Loucy (cell line): ENCODE measurements around the gene MOV10L1.

ENCODE experiments used
- CTCF ChIP-seq: fragments of 200-600 bp; sonication (generic); conservative IDR thresholded peaks from 2 replicates; pipeline ENCODE4 v1.5.1; 2014; ENCODE audit warnings: mild to moderate bottlenecking, antibody characterized with exemption, low read length
- EZH2phosphoT487 ChIP-seq: fragments of 200-600 bp; IDR thresholded peaks from 2 replicates; pipeline ENCODE4 v1.6.1; 2018; ENCODE audit warnings: antibody characterized with exemption, mild to moderate bottlenecking, moderate library complexity, borderline replicate concordance

GRCh38 chr22:50058906-50059880, 30.6 kb upstream of the MOV10L1 start:
- TF ChIP-seq CTCF: no peak
- no peak for TF ChIP-seq EZH2phosphoT487
